Esophagus (tissue), 2 donors: ENCODE measurements around the gene FANK1. TPM values are rescaled to one million over a fixed set of nuclear protein-coding genes. Genes with fewer than 3 reads are reported as not detected.

ENCODE experiments used
- H3K27ac ChIP-seq, 2 donors: one replicate each; pipeline ENCODE4 v1.5.1; 2013; ENCODE audit warnings: low read depth in 2 of 2, mild to moderate bottlenecking in 2 of 2, inconsistent platforms in 1 of 2, low read length in 1 of 2, moderate library complexity in 1 of 2
- H3K27me3 ChIP-seq, 2 donors: one replicate each; pipeline ENCODE4 v1.6.1; 2013; ENCODE audit warnings: low read length in 2 of 2, control low read depth in 1 of 2, mild to moderate bottlenecking in 1 of 2; ENCODE audit not compliant: insufficient read depth in 2 of 2, control insufficient read depth in 1 of 2
- H3K36me3 ChIP-seq, 2 donors: one replicate each; pipeline ENCODE4 v1.6.1; 2013; ENCODE audit warnings: low read length in 1 of 2; ENCODE audit not compliant: control insufficient read depth in 2 of 2, insufficient read depth in 2 of 2
- H3K4me1 ChIP-seq, 2 donors: one replicate each; pipeline ENCODE4 v1.6.1; 2013; ENCODE audit warnings: low read length in 1 of 2; ENCODE audit not compliant: control insufficient read depth in 2 of 2, insufficient read depth in 2 of 2
- H3K4me3 ChIP-seq, 2 donors: one replicate each; pipeline ENCODE4 v1.5.1; 2013; ENCODE audit warnings: low read length in 2 of 2, mild to moderate bottlenecking in 2 of 2, low read depth in 1 of 2, moderate library complexity in 1 of 2
- H3K9me3 ChIP-seq, 2 donors: one replicate each; pipeline ENCODE4 v1.6.1; 2013; ENCODE audit warnings: mild to moderate bottlenecking in 2 of 2, low read depth in 1 of 2, low read length in 1 of 2, moderate library complexity in 1 of 2; ENCODE audit not compliant: control insufficient read depth in 2 of 2, insufficient read depth in 1 of 2
- WGBS, 2 donors: extraction: QIAGEN DNeasy Blood & Tissue Kit; methylation state at CpG; one replicate each; pipeline ENCODE4 v1.1.7; 2013; 5-methylcytosine and 5-hydroxymethylcytosine counted together
- polyA plus RNA-seq, 2 donors: library from polyadenylated mRNA; stranded (reverse); fragments of 200-250 nt; gene quantifications; one replicate each; pipeline ENCODE4 v1.2.3, GENCODE V29; 2013
- donor health status: healthy with polysubstance abuse.
- donor health status: Bipolar disorder and iron deficiency.

The FANK1 gene
- polyA plus RNA-seq, 2 donors: 4.3 to 8.1 TPM

DNA sequence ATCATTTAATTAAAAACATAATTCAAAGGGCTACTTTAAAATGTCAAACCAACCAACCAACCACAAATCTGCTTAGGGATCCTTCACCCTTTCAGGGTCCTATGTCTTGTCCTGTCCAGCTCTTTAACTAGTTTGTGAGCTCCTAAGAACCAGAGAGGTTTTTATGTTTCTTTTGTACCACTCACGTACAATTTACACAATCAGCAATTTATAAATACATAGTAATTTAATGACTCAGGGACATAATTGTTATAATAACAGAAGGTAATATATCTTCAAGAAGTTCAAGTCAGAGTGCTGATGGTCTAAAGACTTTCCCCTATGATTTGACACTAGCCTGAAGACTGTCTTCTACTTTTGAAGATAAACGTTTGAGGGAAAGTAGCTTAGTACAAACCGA is 31.2 kb upstream of the FANK1 start:
- H3K4me1 ChIP-seq: peaks cover 0 to 6% of the 10 kb centered on the region in 2 donors
- WGBS, 2 donors: 84% methylated on average over 3 of the region's 3 CpGs
- no peak overlapping the region for H3K4me3 ChIP-seq
- peaks cover 5 to 9% of the 10 kb centered on the region in 2 donors for H3K36me3 ChIP-seq
- H3K27me3 ChIP-seq: no peaks in the 10 kb centered on the region
- H3K27ac ChIP-seq: no peak overlapping the region
- H3K9me3 ChIP-seq: no peaks in the 10 kb centered on the region

DNA sequence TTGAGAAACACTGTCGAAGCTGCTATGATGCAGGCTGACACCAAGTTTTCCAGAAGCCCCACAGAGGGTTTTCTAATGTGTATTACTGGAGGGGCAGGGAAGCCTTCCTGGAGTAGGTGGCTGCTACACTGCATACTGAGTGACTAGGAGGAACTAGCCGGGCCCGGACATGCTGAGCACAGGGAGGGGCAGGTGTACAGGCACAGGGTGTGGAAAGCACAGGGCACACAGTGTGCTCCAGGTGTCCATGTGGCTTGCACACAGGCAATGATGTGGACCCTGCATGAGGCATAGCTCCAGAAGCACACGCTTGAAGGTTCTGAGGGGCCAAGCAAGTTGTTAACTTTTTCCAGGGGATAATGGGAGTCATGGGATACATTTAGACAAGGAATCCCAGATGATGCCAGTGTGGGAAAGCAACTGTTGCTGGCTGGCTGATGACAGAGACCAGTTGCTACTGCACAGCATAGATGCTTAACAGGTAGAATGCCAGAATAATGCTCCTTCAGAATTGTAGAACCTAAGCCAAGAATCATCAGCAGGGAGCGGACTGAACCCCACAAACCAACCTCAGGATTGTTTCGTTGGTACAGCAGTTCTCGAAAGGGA is 29.8 kb upstream of the FANK1 start:
- Histone ChIP-seq H3K27ac (peak overlapping the region in 1 of 2 donors; percentile 26), H3K9me3 (no peaks in the 10 kb centered on the region), H3K4me1 (peaks cover 0 to 6% of the 10 kb centered on the region in 2 donors), H3K4me3 (no peak overlapping the region), H3K36me3 (peaks cover 5 to 9% of the 10 kb centered on the region in 2 donors), H3K27me3 (no peaks in the 10 kb centered on the region)
- WGBS, 2 donors: 89 to 91% methylated on average over 7 of the region's 7 CpGs

DNA sequence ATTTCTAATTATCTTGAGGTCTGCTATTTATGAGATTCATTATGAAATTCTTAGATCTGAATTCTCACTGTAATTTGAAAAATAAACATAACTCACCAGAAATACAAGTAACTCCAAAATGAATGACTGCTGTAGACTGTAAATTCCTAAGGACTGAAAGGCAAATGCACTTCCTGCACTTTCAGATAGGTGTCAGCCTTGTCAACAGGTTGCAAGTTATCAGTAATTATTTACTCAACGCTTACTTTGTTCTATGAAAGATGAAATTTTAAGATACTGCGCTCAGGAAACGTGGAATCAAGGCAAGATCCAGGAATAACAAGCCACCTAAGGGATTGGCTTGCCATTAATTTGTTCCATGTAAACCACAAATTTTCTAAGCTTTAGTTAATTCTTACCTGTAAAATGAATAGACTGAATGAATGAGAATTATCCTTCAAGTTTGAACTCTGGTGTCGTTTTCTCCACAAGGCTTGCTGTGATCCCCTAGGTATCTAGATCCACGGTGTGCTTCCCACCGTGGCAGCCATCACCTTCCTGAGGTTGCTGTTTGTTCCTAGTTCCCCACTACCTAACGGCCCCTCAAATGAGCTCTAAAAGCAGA is 27.9 kb upstream of the FANK1 start:
- Histone ChIP-seq H3K36me3 (peaks cover 5 to 9% of the 10 kb centered on the region in 2 donors), H3K9me3 (no peaks in the 10 kb centered on the region), H3K4me3 (no peak overlapping the region), H3K4me1 (peaks cover 0 to 6% of the 10 kb centered on the region in 2 donors), H3K27ac (no peak overlapping the region), H3K27me3 (no peaks in the 10 kb centered on the region)
- WGBS, 2 donors: 55 to 59% methylated on average over 7 of the region's 7 CpGs

DNA sequence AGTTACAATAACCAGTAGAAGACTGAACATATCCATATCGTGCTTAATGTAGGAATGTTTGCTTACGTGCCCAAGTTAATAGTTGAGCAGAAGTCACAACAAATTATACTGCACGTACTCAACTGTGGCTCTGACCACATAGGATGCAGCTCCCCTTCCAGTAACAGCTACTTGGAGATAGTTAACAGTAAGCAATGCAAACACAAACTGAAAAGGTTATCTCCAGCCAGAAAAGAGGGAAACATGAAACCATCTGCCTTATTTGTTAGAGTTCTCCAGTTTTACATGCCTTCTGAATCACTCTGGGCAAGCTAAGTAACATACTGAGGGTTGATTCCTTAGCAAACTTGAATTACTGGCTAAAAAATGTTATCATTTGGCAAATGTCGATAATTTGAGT is 25.0 kb upstream of the FANK1 start:
- peaks cover 0 to under 1% of the 10 kb centered on the region in 2 donors for H3K9me3 ChIP-seq
- H3K4me1 ChIP-seq: peaks cover 0 to 4% of the 10 kb centered on the region in 2 donors
- 63 to 78% methylated on average over 4 of the region's 4 CpGs for WGBS, 2 donors
- H3K27me3 ChIP-seq: no peaks in the 10 kb centered on the region
- H3K36me3 ChIP-seq: peaks cover 0 to 2% of the 10 kb centered on the region in 2 donors
- H3K4me3 ChIP-seq: no peak overlapping the region
- no peak overlapping the region for H3K27ac ChIP-seq

GRCh38 chr10:125878957-125879835 is 17.2 kb upstream of the FANK1 start:
- WGBS, 2 donors: 78 to 79% methylated on average over 10 to 11 of the region's 11 CpGs
- no peak overlapping the region for H3K27ac ChIP-seq
- no peak overlapping the region for H3K4me3 ChIP-seq
- H3K36me3 ChIP-seq: no peaks in the 10 kb centered on the region
- peaks cover 0 to 2% of the 10 kb centered on the region in 2 donors for H3K9me3 ChIP-seq
- no peaks in the 10 kb centered on the region for H3K27me3 ChIP-seq
- H3K4me1 ChIP-seq: peaks cover 0 to 3% of the 10 kb centered on the region in 2 donors

GRCh38 chr10:125880719-125881118 is 15.6 kb upstream of the FANK1 start:
- H3K27ac ChIP-seq: no peak overlapping the region
- peaks cover 0 to 3% of the 10 kb centered on the region in 2 donors for H3K4me1 ChIP-seq
- WGBS, 2 donors: 63 to 75% methylated on average over 6 of the region's 6 CpGs

DNA sequence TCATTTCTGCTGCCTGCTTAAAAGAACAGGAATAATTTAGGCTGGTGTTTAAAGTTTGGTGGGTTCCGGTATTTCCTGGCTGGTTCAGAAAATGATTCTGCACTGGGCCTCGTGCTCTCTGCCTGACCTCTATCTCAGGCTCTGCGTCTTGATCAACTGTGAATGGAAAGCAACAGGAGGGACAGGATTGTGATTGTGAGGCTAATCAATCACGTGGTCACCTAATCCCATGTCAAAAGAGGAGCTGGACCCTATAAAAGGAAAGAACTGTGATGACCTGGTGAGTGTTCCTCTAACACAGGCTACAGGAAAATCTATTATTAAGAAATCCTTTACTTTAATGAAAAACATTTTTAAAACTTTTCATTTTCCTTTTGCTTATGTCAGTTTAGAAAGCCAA is 15.2 kb upstream of the FANK1 start, which contains the start of gene DHX32:
DHX32 (minus strand) TSS at position 101 of the 400 bp plus-strand sequence. CDS start 468 bp downstream, outside the sequence.
- 73 to 74% methylated on average over 4 of the region's 4 CpGs for WGBS, 2 donors
- no peak within 1 kb of the TSS for H3K4me3 ChIP-seq
- peaks cover 0 to 2% of the 10 kb centered on the region in 2 donors for H3K9me3 ChIP-seq
- no peaks in the 10 kb centered on the region for H3K36me3 ChIP-seq
- no peak within 1 kb of the TSS for H3K27ac ChIP-seq
- no peaks in the 10 kb centered on the region for H3K27me3 ChIP-seq
- H3K4me1 ChIP-seq: peaks cover 0 to 3% of the 10 kb centered on the region in 2 donors

More at GRCh38 chr10:125880719-125881118, 15.6 kb upstream of the FANK1 start:
- Histone ChIP-seq H3K27me3 (no peaks in the 10 kb centered on the region), H3K9me3 (peaks cover 0 to 2% of the 10 kb centered on the region in 2 donors), H3K4me3 (no peak overlapping the region), H3K36me3 (no peaks in the 10 kb centered on the region)

DNA sequence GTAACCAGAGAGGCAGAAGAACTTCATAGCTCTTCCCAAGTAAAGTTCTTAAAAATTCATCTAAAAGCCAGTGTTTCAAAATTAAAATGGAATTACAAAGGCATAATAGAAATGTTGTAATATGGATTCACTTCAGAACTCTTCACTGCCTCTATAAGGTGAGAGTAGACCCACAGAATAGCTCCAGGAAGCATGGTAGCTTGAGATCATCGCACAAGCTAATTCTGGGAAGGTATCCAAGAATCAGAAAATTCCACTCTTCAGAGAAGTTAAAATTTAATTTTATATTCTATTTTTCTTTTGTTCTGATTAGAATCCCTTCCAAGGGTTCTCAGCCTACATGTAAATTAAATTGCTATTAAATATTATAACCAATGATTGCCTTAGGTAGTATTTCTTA is 13.8 kb upstream of the FANK1 start:
- Histone ChIP-seq H3K4me1 (peaks cover 0 to 3% of the 10 kb centered on the region in 2 donors), H3K27ac (no peak overlapping the region), H3K9me3 (no peaks in the 10 kb centered on the region), H3K4me3 (no peak overlapping the region), H3K36me3 (no peaks in the 10 kb centered on the region), H3K27me3 (no peaks in the 10 kb centered on the region)
- WGBS, 2 donors: 68 to 78% methylated on average over 1 of the region's 1 CpG

DNA sequence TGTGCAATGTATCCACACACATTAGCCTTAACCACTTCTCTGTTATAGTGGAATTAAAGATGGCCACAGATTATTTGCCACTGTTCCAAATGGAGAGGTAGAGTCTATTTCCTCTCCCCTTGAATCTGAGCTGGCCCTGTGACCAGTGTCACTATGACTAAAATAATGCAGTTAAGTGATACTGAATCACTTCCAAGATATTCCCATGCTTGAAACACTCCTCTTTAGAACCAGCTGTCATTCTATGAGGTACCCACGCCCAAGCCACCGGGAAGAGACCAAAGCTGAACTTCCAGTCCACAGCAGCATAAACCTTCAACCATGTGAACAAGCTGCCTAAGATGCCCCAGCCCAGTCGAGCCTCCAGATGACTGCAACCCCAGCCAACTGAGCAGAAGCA is 13.2 kb upstream of the FANK1 start:
- WGBS, 2 donors: 76 to 78% methylated on average over 3 of the region's 3 CpGs
- no peak overlapping the region for H3K4me3 ChIP-seq
- H3K4me1 ChIP-seq: peaks cover 0 to 3% of the 10 kb centered on the region in 2 donors
- H3K27me3 ChIP-seq: no peaks in the 10 kb centered on the region
- H3K36me3 ChIP-seq: no peaks in the 10 kb centered on the region
- no peak overlapping the region for H3K27ac ChIP-seq
- H3K9me3 ChIP-seq: no peaks in the 10 kb centered on the region
